ENCODE data around the gene PTPRM. TPM values are rescaled to one million over a fixed set of nuclear protein-coding genes. Genes with fewer than 3 reads are reported as not detected.

Gene PTPRM
- polyA plus RNA-seq, 3 donors, result 0.04 to 2.1 (median 0.66) TPM

- H3K4me1 Mint-ChIP-seq, result no peaks in the 10 kb centered on the region
- H3K36me3 ChIP-seq (replicated peaks in 1 of 2; ENCODE audit: control insufficient read depth in 1 of 2, insufficient read depth in 2 of 2, low read length in 2 of 2), result no peaks in the 10 kb centered on the region
- no peak overlapping the region for H3K4me3 ChIP-seq (replicated peaks in 1 of 3; ENCODE audit: low read depth in 2 of 3, low read length in 3 of 3)
- no peaks in the 10 kb centered on the region for H3K36me3 Mint-ChIP-seq
- H3K9me3 ChIP-seq (replicated peaks in 1 of 2; ENCODE audit: control insufficient read depth in 1 of 2, insufficient read depth in 1 of 2, low read length in 2 of 2), result peaks cover 0 to 4% of the 10 kb centered on the region in 2 donors
- H3K27me3 ChIP-seq (ENCODE audit: control insufficient read depth in 2 of 2, insufficient read depth in 2 of 2, low read length in 2 of 2), result no peaks in the 10 kb centered on the region
- H3K4me2 ChIP-seq (replicated peaks; ENCODE audit: extremely low read depth, low read length, poor library complexity, severe bottlenecking), result no peak overlapping the region
- no peak for DNase-seq
- peaks cover 0 to 8% (median 0%) of the 10 kb centered on the region in 7 donors for H3K9me3 Mint-ChIP-seq
- no peak for TF ChIP-seq CTCF (IDR thresholded peaks at IDR 0.05)
- H3K27ac Mint-ChIP-seq, result no peak overlapping the region
- no peaks in the 10 kb centered on the region for H4K20me1 ChIP-seq (ENCODE audit: insufficient read depth, low read length)
- no peak overlapping the region for H3K9ac ChIP-seq (ENCODE audit: insufficient read depth, low read length, poor library complexity, severe bottlenecking)
- H3K27me3 Mint-ChIP-seq (ENCODE audit: low read depth in 3 of 3), result peaks cover 0 to 1% (median 0%) of the 10 kb centered on the region in 3 donors
- 98% methylated on average over 7 of the region's 7 CpGs for WGBS (ENCODE audit: insufficient coverage)
- no peaks in the 10 kb centered on the region for H3K79me2 ChIP-seq (ENCODE audit: insufficient read depth, low read length)
- no peak overlapping the region for H2AFZ ChIP-seq (ENCODE audit: insufficient read depth, low read depth, low read length, poor library complexity, severe bottlenecking)
- no peak overlapping the region for H3K4me3 Mint-ChIP-seq
- no peak overlapping the region for H3K27ac ChIP-seq (ENCODE audit: low read depth in 1 of 2, low read length in 2 of 2)
- no peaks in the 10 kb centered on the region for H3K4me1 ChIP-seq (ENCODE audit: control insufficient read depth in 1 of 2, insufficient read depth in 2 of 2, low read length in 2 of 2)
- intact Hi-C loops (cut with micrococcal nuclease), result no loop called here
These were observed 621.1 kb downstream of the PTPRM start for GRCh38 chr18:8188184-8188583.

GRCh38 chr18:8190980-8191379, 623.9 kb downstream of the PTPRM start:
- no peaks in the 10 kb centered on the region for H3K4me1 Mint-ChIP-seq
- H4K20me1 ChIP-seq (ENCODE audit: insufficient read depth, low read length), result no peaks in the 10 kb centered on the region
- peaks cover 0 to 13% (median 3%) of the 10 kb centered on the region in 7 donors for H3K9me3 Mint-ChIP-seq
- TF ChIP-seq CTCF (IDR thresholded peaks at IDR 0.05), result no peak
- H3K4me3 Mint-ChIP-seq, result no peak overlapping the region
- no peaks in the 10 kb centered on the region for H3K27me3 ChIP-seq (ENCODE audit: control insufficient read depth in 2 of 2, insufficient read depth in 2 of 2, low read length in 2 of 2)
- no peaks in the 10 kb centered on the region for H3K4me1 ChIP-seq (ENCODE audit: control insufficient read depth in 1 of 2, insufficient read depth in 2 of 2, low read length in 2 of 2)
- no peak overlapping the region for H3K27ac ChIP-seq (ENCODE audit: low read depth in 1 of 2, low read length in 2 of 2)
- no peaks in the 10 kb centered on the region for H3K36me3 ChIP-seq (replicated peaks in 1 of 2; ENCODE audit: control insufficient read depth in 1 of 2, insufficient read depth in 2 of 2, low read length in 2 of 2)
- H3K4me3 ChIP-seq (replicated peaks in 1 of 3; ENCODE audit: low read depth in 2 of 3, low read length in 3 of 3), result no peak overlapping the region
- intact Hi-C loops (cut with micrococcal nuclease), result no loop called here
- H3K4me2 ChIP-seq (replicated peaks; ENCODE audit: extremely low read depth, low read length, poor library complexity, severe bottlenecking), result no peak overlapping the region
- H3K79me2 ChIP-seq (ENCODE audit: insufficient read depth, low read length), result no peaks in the 10 kb centered on the region
- peaks cover 0 to 4% of the 10 kb centered on the region in 2 donors for H3K9me3 ChIP-seq (replicated peaks in 1 of 2; ENCODE audit: control insufficient read depth in 1 of 2, insufficient read depth in 1 of 2, low read length in 2 of 2)
- 71% methylated on average over 2 of the region's 3 CpGs for WGBS (ENCODE audit: insufficient coverage)
- H3K36me3 Mint-ChIP-seq, result no peaks in the 10 kb centered on the region
- DNase-seq, result no peak
- no peaks in the 10 kb centered on the region for H3K27me3 Mint-ChIP-seq (ENCODE audit: low read depth in 3 of 3)
- H2AFZ ChIP-seq (ENCODE audit: insufficient read depth, low read depth, low read length, poor library complexity, severe bottlenecking), result no peak overlapping the region
- H3K27ac Mint-ChIP-seq, result no peak overlapping the region
- no peak overlapping the region for H3K9ac ChIP-seq (ENCODE audit: insufficient read depth, low read length, poor library complexity, severe bottlenecking)
